Measurements from ENCODE around the gene RBBP5.
A peak's percentile ranks its signal among the peaks of the same experiment; 100 is the strongest.

RBBP5 gene

DNA sequence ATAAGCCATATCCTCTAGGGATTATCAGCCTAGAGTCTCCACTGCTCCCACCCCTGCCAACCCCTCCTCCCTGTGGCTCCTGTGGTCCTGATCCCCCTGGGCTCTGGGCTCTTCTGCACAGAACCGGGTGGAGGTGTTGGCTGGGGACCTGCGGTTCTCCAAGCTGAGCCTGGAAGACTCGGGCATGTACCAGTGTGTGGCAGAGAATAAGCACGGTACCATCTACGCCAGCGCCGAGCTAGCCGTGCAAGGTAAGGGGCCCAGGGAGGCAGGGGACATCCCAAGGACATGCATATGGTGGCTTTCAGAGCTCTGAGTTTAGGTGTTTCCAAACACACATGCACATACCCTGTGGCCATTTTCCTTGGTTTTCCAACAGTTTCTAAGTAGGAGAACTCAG lies 59.5 kb downstream of the RBBP5 start:
- H3F3A ChIP-seq (ENCODE audit: control insufficient read depth, insufficient read depth) = no peaks in the 10 kb centered on the region
- H3K4me2 ChIP-seq (ENCODE audit: low read length) = no peak overlapping the region
- no peaks in the 10 kb centered on the region for H3K36me3 ChIP-seq (ENCODE audit: control insufficient read depth, low read length)

DNA sequence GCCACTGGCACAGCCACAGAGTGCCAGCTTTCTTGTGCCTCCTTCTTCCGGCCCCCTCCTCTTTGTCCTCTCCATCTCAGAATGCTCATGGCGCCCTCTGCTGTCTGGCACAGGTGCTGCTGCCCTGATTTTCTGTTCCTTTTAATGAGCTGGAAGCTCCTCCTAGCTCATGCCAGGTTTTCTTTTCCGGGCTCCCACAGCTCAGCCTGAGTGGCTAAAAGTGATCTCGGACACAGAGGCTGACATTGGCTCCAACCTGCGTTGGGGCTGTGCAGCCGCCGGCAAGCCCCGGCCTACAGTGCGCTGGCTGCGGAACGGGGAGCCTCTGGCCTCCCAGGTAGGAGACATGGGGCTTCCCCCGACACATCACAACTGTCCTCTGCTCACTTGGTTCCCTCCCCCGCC lies 60.1 kb downstream of the RBBP5 start:
- no peak overlapping the region for H3K27ac ChIP-seq (ENCODE audit: low read depth, low read length)
- H3K27me3 ChIP-seq (ENCODE audit: control insufficient read depth, low read length) = no peaks in the 10 kb centered on the region
- TF ChIP-seq, protein P1, sequence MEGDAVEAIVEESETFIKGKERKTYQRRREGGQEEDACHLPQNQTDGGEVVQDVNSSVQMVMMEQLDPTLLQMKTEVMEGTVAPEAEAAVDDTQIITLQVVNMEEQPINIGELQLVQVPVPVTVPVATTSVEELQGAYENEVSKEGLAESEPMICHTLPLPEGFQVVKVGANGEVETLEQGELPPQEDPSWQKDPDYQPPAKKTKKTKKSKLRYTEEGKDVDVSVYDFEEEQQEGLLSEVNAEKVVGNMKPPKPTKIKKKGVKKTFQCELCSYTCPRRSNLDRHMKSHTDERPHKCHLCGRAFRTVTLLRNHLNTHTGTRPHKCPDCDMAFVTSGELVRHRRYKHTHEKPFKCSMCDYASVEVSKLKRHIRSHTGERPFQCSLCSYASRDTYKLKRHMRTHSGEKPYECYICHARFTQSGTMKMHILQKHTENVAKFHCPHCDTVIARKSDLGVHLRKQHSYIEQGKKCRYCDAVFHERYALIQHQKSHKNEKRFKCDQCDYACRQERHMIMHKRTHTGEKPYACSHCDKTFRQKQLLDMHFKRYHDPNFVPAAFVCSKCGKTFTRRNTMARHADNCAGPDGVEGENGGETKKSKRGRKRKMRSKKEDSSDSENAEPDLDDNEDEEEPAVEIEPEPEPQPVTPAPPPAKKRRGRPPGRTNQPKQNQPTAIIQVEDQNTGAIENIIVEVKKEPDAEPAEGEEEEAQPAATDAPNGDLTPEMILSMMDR (IDR thresholded peaks at IDR 0.05; ENCODE audit: low read depth, low read length, poor library complexity, severe bottlenecking) = peak; percentile 92
- TF ChIP-seq EZH2phosphoT487 (IDR thresholded peaks at IDR 0.05; ENCODE audit: borderline replicate concordance, low read length) = no peak
- H3K4me2 ChIP-seq (ENCODE audit: low read length) = no peak overlapping the region
- no peak overlapping the region for H3K4me3 ChIP-seq (ENCODE audit: low read length)
- no peaks in the 10 kb centered on the region for H3F3A ChIP-seq (ENCODE audit: control insufficient read depth, insufficient read depth)
- H3K4me1 ChIP-seq (ENCODE audit: control insufficient read depth, low read length) = no peaks in the 10 kb centered on the region
- no peaks in the 10 kb centered on the region for H3K36me3 ChIP-seq (ENCODE audit: control insufficient read depth, low read length)
- H3K79me2 ChIP-seq (ENCODE audit: control insufficient read depth, low read length) = no peaks in the 10 kb centered on the region
- H3K9me2 ChIP-seq (replicated peaks; ENCODE audit: control insufficient read depth, low read length) = no peaks in the 10 kb centered on the region
- no peaks in the 10 kb centered on the region for H4K20me1 ChIP-seq (ENCODE audit: control insufficient read depth, insufficient read depth, low read depth, low read length)
- no peaks in the 10 kb centered on the region for H3K9me3 ChIP-seq (ENCODE audit: control insufficient read depth, insufficient read depth, low read length)

More for the DNA sequence above, 59.5 kb downstream of the RBBP5 start:
- TF ChIP-seq, protein P1 (IDR thresholded peaks at IDR 0.05; ENCODE audit: low read depth, low read length, poor library complexity, severe bottlenecking) = no peak
- no peak for TF ChIP-seq EZH2phosphoT487 (IDR thresholded peaks at IDR 0.05; ENCODE audit: borderline replicate concordance, low read length)
- H3K9me3 ChIP-seq (ENCODE audit: control insufficient read depth, insufficient read depth, low read length) = no peaks in the 10 kb centered on the region
- H3K4me3 ChIP-seq (ENCODE audit: low read length) = no peak overlapping the region
- H3K4me1 ChIP-seq (ENCODE audit: control insufficient read depth, low read length) = no peaks in the 10 kb centered on the region
- no peaks in the 10 kb centered on the region for H3K9me2 ChIP-seq (replicated peaks; ENCODE audit: control insufficient read depth, low read length)
- H3K27me3 ChIP-seq (ENCODE audit: control insufficient read depth, low read length) = no peaks in the 10 kb centered on the region
- H3K27ac ChIP-seq (ENCODE audit: low read depth, low read length) = no peak overlapping the region
- no peaks in the 10 kb centered on the region for H4K20me1 ChIP-seq (ENCODE audit: control insufficient read depth, insufficient read depth, low read depth, low read length)
- no peaks in the 10 kb centered on the region for H3K79me2 ChIP-seq (ENCODE audit: control insufficient read depth, low read length)

DNA sequence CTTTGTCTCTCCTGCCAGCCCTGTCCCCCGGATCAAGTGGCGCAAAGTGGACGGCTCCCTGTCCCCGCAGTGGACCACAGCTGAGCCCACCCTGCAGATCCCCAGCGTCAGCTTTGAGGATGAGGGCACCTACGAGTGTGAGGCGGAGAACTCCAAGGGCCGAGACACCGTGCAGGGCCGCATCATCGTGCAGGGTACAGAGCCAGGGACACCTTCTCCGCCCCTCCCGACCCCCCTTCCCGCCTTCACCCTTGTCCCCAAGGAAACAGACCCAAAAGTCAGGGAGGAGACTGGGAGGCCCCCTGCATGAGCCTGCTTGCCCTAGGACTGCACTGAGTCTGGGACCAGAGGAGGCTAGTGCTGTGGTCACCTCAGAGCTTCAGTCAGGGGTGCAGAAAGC lies 60.6 kb downstream of the RBBP5 start:
- Histone ChIP-seq H3K27me3 (ENCODE audit: control insufficient read depth, low read length) (no peaks in the 10 kb centered on the region), H3K79me2 (ENCODE audit: control insufficient read depth, low read length) (no peaks in the 10 kb centered on the region), H3K9me3 (ENCODE audit: control insufficient read depth, insufficient read depth, low read length) (no peaks in the 10 kb centered on the region), H3K4me3 (ENCODE audit: low read length) (no peak overlapping the region), H3F3A (ENCODE audit: control insufficient read depth, insufficient read depth) (no peaks in the 10 kb centered on the region), H3K4me1 (ENCODE audit: control insufficient read depth, low read length) (no peaks in the 10 kb centered on the region), H3K9me2 (replicated peaks; ENCODE audit: control insufficient read depth, low read length) (no peaks in the 10 kb centered on the region), H3K27ac (ENCODE audit: low read depth, low read length) (no peak overlapping the region), H4K20me1 (ENCODE audit: control insufficient read depth, insufficient read depth, low read depth, low read length) (no peaks in the 10 kb centered on the region), H3K4me2 (ENCODE audit: low read length) (no peak overlapping the region), H3K36me3 (ENCODE audit: control insufficient read depth, low read length) (no peaks in the 10 kb centered on the region)
- TF ChIP-seq, protein P1 (IDR thresholded peaks at IDR 0.05; ENCODE audit: low read depth, low read length, poor library complexity, severe bottlenecking) = no peak
- no peak for TF ChIP-seq EZH2phosphoT487 (IDR thresholded peaks at IDR 0.05; ENCODE audit: borderline replicate concordance, low read length)

DNA sequence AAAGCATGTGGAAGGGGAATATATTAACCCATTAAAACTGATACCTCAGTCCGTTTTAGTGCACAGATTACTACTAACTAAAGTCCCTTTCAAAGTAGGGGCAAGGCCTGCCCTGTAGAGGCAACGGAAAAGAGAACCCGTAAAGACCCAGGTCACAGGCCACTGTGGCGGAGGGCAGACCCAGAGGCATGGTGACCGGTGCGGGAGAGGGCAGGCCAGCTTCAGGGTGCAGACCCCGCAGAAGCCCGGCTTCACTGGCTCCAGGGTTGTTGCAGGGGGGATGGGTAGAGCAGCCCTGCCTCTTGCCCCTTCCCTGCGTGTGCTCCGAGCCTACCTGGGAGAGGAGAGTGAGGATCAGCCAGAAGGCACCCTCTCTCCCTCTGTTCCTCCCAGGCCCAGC lies 61.0 kb downstream of the RBBP5 start:
- Histone ChIP-seq H3F3A (ENCODE audit: control insufficient read depth, insufficient read depth) (no peaks in the 10 kb centered on the region), H3K4me3 (ENCODE audit: low read length) (no peak overlapping the region), H3K4me2 (ENCODE audit: low read length) (no peak overlapping the region), H3K9me3 (ENCODE audit: control insufficient read depth, insufficient read depth, low read length) (no peaks in the 10 kb centered on the region), H3K27ac (ENCODE audit: low read depth, low read length) (no peak overlapping the region), H3K27me3 (ENCODE audit: control insufficient read depth, low read length) (no peaks in the 10 kb centered on the region), H3K79me2 (ENCODE audit: control insufficient read depth, low read length) (no peaks in the 10 kb centered on the region), H3K36me3 (ENCODE audit: control insufficient read depth, low read length) (no peaks in the 10 kb centered on the region), H4K20me1 (ENCODE audit: control insufficient read depth, insufficient read depth, low read depth, low read length) (no peaks in the 10 kb centered on the region), H3K4me1 (ENCODE audit: control insufficient read depth, low read length) (no peaks in the 10 kb centered on the region), H3K9me2 (replicated peaks; ENCODE audit: control insufficient read depth, low read length) (no peaks in the 10 kb centered on the region)
- no peak for TF ChIP-seq EZH2phosphoT487 (IDR thresholded peaks at IDR 0.05; ENCODE audit: borderline replicate concordance, low read length)
- TF ChIP-seq, protein P1 (IDR thresholded peaks at IDR 0.05; ENCODE audit: low read depth, low read length, poor library complexity, severe bottlenecking) = no peak

All from DOHH2 (cell line).